Measurements from ENCODE around the gene NACC2. TPM values are rescaled to one million over a fixed set of nuclear protein-coding genes. Genes with fewer than 3 reads are reported as not detected.

NACC2 gene
- total and polyA plus RNA-seq, 10 of the 15 experiments (the other 5 are each of a cell fraction or from before 2014, with no cell fraction given) = 0.66 to 14.7 (median 3.5) TPM

- Histone ChIP-seq H3K4me1 (ENCODE audit: control insufficient read depth, insufficient read depth, low read length) (no peaks in the 10 kb centered on the region), H3K9ac (ENCODE audit: control insufficient read depth, insufficient read depth, low read length) (no peak overlapping the region), H3K79me2 (ENCODE audit: control insufficient read depth, insufficient read depth, low read length) (no peaks in the 10 kb centered on the region), H3K36me3 (ENCODE audit: control insufficient read depth in 2 of 2, insufficient read depth in 2 of 2, low read length in 1 of 2) (no peaks in the 10 kb centered on the region), H3K4me2 (ENCODE audit: control insufficient read depth, insufficient read depth) (no peak overlapping the region), H3K9me3 (replicated peaks; ENCODE audit: control insufficient read depth, insufficient read depth, low read length) (peaks cover under 1% of the 10 kb centered on the region; the same call in 1 of the 3 replicates), H4K20me1 (ENCODE audit: control insufficient read depth, insufficient read depth) (no peaks in the 10 kb centered on the region), H3K4me3 (no peak overlapping the region), H3K27ac (ENCODE audit: control insufficient read depth, insufficient read depth) (no peak overlapping the region), H3K27me3 (replicated peaks in 1 of 2; ENCODE audit: control insufficient read depth in 2 of 2, insufficient read depth in 2 of 2, low read length in 1 of 2) (no peaks in the 10 kb centered on the region), H2AFZ (ENCODE audit: control insufficient read depth, low read depth, low read length) (no peak overlapping the region)
- DNase-seq (ENCODE audit: low read depth, low spot score) (no peak), ATAC-seq (no peak), FAIRE-seq (no peak)
- intact Hi-C loops (cut with micrococcal nuclease; ENCODE audit: unreplicated experiment) (no loop called here), in situ Hi-C loops (cut with MboI) (no loop called here)
- CTCF ChIA-PET = interaction anchor here (1.1 kb wide), 1 partner anchor 8 kb away, joined by 3 read pairs; no protein-coding TSS in a partner anchor
- POLR2A ChIA-PET = no interaction called here
- RAD21 ChIA-PET (ENCODE audit: unreplicated experiment) = no interaction called here
- 62% methylated on average over 16 of the region's 16 CpGs for WGBS (ENCODE audit: insufficient coverage, insufficient replicate concordance, low lambda C conversion rate, missing lambda C conversion rate)
- BruUV-seq (replicated peaks) = no TSS peak
- SMC1A ChIA-PET (ENCODE audit: uncharacterized antibody, unreplicated experiment) = no interaction called here
- TF ChIP-seq, protein P1, sequence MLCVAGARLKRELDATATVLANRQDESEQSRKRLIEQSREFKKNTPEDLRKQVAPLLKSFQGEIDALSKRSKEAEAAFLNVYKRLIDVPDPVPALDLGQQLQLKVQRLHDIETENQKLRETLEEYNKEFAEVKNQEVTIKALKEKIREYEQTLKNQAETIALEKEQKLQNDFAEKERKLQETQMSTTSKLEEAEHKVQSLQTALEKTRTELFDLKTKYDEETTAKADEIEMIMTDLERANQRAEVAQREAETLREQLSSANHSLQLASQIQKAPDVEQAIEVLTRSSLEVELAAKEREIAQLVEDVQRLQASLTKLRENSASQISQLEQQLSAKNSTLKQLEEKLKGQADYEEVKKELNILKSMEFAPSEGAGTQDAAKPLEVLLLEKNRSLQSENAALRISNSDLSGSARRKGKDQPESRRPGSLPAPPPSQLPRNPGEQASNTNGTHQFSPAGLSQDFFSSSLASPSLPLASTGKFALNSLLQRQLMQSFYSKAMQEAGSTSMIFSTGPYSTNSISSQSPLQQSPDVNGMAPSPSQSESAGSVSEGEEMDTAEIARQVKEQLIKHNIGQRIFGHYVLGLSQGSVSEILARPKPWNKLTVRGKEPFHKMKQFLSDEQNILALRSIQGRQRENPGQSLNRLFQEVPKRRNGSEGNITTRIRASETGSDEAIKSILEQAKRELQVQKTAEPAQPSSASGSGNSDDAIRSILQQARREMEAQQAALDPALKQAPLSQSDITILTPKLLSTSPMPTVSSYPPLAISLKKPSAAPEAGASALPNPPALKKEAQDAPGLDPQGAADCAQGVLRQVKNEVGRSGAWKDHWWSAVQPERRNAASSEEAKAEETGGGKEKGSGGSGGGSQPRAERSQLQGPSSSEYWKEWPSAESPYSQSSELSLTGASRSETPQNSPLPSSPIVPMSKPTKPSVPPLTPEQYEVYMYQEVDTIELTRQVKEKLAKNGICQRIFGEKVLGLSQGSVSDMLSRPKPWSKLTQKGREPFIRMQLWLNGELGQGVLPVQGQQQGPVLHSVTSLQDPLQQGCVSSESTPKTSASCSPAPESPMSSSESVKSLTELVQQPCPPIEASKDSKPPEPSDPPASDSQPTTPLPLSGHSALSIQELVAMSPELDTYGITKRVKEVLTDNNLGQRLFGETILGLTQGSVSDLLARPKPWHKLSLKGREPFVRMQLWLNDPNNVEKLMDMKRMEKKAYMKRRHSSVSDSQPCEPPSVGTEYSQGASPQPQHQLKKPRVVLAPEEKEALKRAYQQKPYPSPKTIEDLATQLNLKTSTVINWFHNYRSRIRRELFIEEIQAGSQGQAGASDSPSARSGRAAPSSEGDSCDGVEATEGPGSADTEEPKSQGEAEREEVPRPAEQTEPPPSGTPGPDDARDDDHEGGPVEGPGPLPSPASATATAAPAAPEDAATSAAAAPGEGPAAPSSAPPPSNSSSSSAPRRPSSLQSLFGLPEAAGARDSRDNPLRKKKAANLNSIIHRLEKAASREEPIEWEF (IDR thresholded peaks at IDR 0.05; ENCODE audit: insufficient replicate concordance, low read depth, low read length) = no peak
- TF ChIP-seq POLR2AphosphoS2 (IDR thresholded peaks at IDR 0.05; ENCODE audit: low read depth, low read length) (no peak), ATF3 (IDR thresholded peaks at IDR 0.05; ENCODE audit: borderline replicate concordance, extremely low read depth, low read depth, low read length) (no peak), ZBED1 (IDR thresholded peaks at IDR 0.05; ENCODE audit: borderline replicate concordance) (no peak), SREBF1 (IDR thresholded peaks at IDR 0.05; ENCODE audit: low read length) (no peak), CHD4 (IDR thresholded peaks at IDR 0.05) (no peak), SMAD1 (IDR thresholded peaks at IDR 0.05; ENCODE audit: low read depth, partially characterized antibody) (no peak), HDAC6 (IDR thresholded peaks at IDR 0.05; ENCODE audit: unreplicated experiment) (no peak), HDAC2 (IDR thresholded peaks at IDR 0.05) (no peak), ASH2L (IDR thresholded peaks at IDR 0.05; ENCODE audit: borderline replicate concordance, low read depth) (no peak)
- TF ChIP-seq, protein P2, sequence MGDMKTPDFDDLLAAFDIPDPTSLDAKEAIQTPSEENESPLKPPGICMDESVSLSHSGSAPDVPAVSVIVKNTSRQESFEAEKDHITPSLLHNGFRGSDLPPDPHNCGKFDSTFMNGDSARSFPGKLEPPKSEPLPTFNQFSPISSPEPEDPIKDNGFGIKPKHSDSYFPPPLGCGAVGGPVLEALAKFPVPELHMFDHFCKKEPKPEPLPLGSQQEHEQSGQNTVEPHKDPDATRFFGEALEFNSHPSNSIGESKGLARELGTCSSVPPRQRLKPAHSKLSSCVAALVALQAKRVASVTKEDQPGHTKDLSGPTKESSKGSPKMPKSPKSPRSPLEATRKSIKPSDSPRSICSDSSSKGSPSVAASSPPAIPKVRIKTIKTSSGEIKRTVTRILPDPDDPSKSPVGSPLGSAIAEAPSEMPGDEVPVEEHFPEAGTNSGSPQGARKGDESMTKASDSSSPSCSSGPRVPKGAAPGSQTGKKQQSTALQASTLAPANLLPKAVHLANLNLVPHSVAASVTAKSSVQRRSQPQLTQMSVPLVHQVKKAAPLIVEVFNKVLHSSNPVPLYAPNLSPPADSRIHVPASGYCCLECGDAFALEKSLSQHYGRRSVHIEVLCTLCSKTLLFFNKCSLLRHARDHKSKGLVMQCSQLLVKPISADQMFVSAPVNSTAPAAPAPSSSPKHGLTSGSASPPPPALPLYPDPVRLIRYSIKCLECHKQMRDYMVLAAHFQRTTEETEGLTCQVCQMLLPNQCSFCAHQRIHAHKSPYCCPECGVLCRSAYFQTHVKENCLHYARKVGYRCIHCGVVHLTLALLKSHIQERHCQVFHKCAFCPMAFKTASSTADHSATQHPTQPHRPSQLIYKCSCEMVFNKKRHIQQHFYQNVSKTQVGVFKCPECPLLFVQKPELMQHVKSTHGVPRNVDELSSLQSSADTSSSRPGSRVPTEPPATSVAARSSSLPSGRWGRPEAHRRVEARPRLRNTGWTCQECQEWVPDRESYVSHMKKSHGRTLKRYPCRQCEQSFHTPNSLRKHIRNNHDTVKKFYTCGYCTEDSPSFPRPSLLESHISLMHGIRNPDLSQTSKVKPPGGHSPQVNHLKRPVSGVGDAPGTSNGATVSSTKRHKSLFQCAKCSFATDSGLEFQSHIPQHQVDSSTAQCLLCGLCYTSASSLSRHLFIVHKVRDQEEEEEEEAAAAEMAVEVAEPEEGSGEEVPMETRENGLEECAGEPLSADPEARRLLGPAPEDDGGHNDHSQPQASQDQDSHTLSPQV (IDR thresholded peaks at IDR 0.05) = no peak
- TF ChIP-seq, protein P3, sequence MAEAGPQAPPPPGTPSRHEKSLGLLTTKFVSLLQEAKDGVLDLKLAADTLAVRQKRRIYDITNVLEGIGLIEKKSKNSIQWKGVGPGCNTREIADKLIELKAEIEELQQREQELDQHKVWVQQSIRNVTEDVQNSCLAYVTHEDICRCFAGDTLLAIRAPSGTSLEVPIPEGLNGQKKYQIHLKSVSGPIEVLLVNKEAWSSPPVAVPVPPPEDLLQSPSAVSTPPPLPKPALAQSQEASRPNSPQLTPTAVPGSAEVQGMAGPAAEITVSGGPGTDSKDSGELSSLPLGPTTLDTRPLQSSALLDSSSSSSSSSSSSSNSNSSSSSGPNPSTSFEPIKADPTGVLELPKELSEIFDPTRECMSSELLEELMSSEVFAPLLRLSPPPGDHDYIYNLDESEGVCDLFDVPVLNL (IDR thresholded peaks at IDR 0.05; ENCODE audit: low read depth, low read length) = no peak
Observed at GRCh38 chr9:136023410-136024225, 71.5 kb downstream of the NACC2 start.

Data from GM12878 (cell line).